ENCODE data around the gene CCPG1.

CCPG1 gene

GRCh38 chr15:55319537-55320237 is 88.5 kb downstream of the CCPG1 start:
- in situ Hi-C loops (cut with MboI; ENCODE audit: low sequenced_read_pairs) = no loop called here

- in situ Hi-C loops (cut with MboI; ENCODE audit: low sequenced_read_pairs) = no loop called here
Measured at GRCh38 chr15:55318588-55319494, 89.3 kb downstream of the CCPG1 start, which contains the start of the genes PIGB and PIGBOS1. Gene PIGB, plus strand, starts transcription at chr15:55319222. Its CDS starts 29 bp downstream, at chr15:55319251. Gene PIGBOS1, minus strand, starts transcription at chr15:55319123. Its CDS starts 1,331 bp downstream, at chr15:55317792.

Measured in HL-60/S4 (cell line).